MM.1S (cell line): ENCODE results near the gene LRRC71.

Experiments
- DNase-seq: peaks from one replicate; pipeline ENCODE4 v3.0.0-alpha.2; 2015
- H2AFZ ChIP-seq: fragments of 300-600 bp; sonication (generic); 2 replicates; pipeline ENCODE4 v1.6.0; 2016; ENCODE audit warnings: antibody characterized with exemption, low read length
- H3F3A ChIP-seq: fragments of 300-600 bp; sonication (generic); 2 replicates; pipeline ENCODE4 v1.6.1; 2016; ENCODE audit warnings: mild to moderate bottlenecking, antibody characterized with exemption, low read length, moderate library complexity, mixed read lengths; ENCODE audit not compliant: insufficient read depth
- H3K27ac ChIP-seq: fragments of 300-600 bp; sonication (generic); 2 replicates; pipeline ENCODE4 v1.5.1; 2016; ENCODE audit warnings: mild to moderate bottlenecking, low read length
- H3K27me3 ChIP-seq: fragments of 300-600 bp; sonication (generic); replicated peaks from 2 replicates; pipeline ENCODE4 v1.6.0; 2016; ENCODE audit warnings: low read length; ENCODE audit not compliant: insufficient read depth
- H3K36me3 ChIP-seq: fragments of 300-600 bp; sonication (generic); replicated peaks from 2 replicates; pipeline ENCODE4 v1.6.1; 2016; ENCODE audit warnings: mild to moderate bottlenecking, low read length, mixed read lengths; ENCODE audit not compliant: insufficient read depth
- H3K4me1 ChIP-seq: fragments of 300-600 bp; sonication (generic); 2 replicates; pipeline ENCODE4 v1.6.1; 2016; ENCODE audit warnings: low read length, mixed read lengths
- H3K4me2 ChIP-seq: fragments of 300-600 bp; sonication (generic); 2 replicates; pipeline ENCODE4 v1.6.0; 2016; ENCODE audit warnings: low read depth, low read length
- H3K4me3 ChIP-seq: fragments of 300-600 bp; sonication (generic); 2 replicates; pipeline ENCODE4 v1.5.1; 2016; ENCODE audit warnings: low read length, mixed read lengths
- H3K79me2 ChIP-seq: fragments of 300-600 bp; sonication (generic); 2 replicates; pipeline ENCODE4 v1.6.1; 2016; ENCODE audit warnings: mixed run types, low read length, mixed read lengths
- H3K9ac ChIP-seq: fragments of 300-600 bp; sonication (generic); 2 replicates; pipeline ENCODE4 v1.6.1; 2016; ENCODE audit warnings: low read length, mixed read lengths
- H3K9me2 ChIP-seq: fragments of 300-600 bp; sonication (generic); replicated peaks from 2 replicates; pipeline ENCODE4 v1.6.1; 2016; ENCODE audit warnings: mild to moderate bottlenecking, low read length, mixed read lengths; ENCODE audit not compliant: insufficient read depth
- H3K9me3 ChIP-seq: fragments of 300-600 bp; sonication (generic); replicated peaks from 2 replicates; pipeline ENCODE4 v1.6.1; 2016; ENCODE audit warnings: mild to moderate bottlenecking, low read length, mixed read lengths; ENCODE audit not compliant: insufficient read depth
- H4K20me1 ChIP-seq: fragments of 300-600 bp; sonication (generic); 2 replicates; pipeline ENCODE4 v1.6.1; 2016; ENCODE audit warnings: mild to moderate bottlenecking, low read length, moderate library complexity, mixed read lengths; ENCODE audit not compliant: insufficient read depth
- CTCF ChIP-seq: fragments of 300-600 bp; sonication (generic); IDR thresholded peaks from 2 replicates; pipeline ENCODE4 v1.5.1; 2016; ENCODE audit warnings: antibody characterized with exemption, low read length, mixed read lengths
- EZH2 ChIP-seq: fragments of 300-600 bp; sonication (generic); optimal IDR thresholded peaks from 2 replicates; pipeline ENCODE3; 2017; ENCODE audit warnings: low read depth, mild to moderate bottlenecking, antibody characterized with exemption, low read length, mixed read lengths
- EZH2phosphoT487 ChIP-seq: fragments of 300-600 bp; sonication (generic); IDR thresholded peaks from 2 replicates; pipeline ENCODE4 v1.6.1; 2018; ENCODE audit warnings: antibody characterized with exemption, low read length

Gene LRRC71

DNA sequence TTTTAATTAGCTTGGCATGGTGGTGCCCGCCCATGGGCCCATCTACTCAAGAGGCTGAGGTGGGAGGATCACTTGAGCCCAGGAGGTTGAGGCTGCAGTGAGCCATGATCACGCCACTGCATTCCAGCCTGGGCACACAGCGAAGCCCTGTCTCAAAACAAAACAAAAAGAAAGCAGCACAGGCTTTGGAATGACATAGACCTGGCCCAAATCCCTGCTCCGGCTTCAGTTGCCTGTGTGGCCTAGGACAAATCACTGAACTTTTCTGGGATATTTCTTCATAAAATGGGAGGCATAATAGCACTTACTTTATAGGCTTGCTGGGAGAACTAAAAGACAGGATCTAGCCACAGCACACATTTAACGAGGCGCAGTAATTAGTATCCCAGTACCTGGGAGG is 24.5 kb upstream of the LRRC71 start:
- H4K20me1 ChIP-seq = no peaks in the 10 kb centered on the region
- no peaks in the 10 kb centered on the region for H3K36me3 ChIP-seq
- DNase-seq = no peak
- H2AFZ ChIP-seq = no peak overlapping the region
- no peaks in the 10 kb centered on the region for H3K9me2 ChIP-seq
- H3K4me3 ChIP-seq = no peak overlapping the region
- 0 out of 2 replicates have a peak, but pooled peaks cover 3% of the 10 kb centered on the region for H3K4me1 ChIP-seq
- no peak overlapping the region for H3K4me2 ChIP-seq
- H3K27me3 ChIP-seq = peaks cover 100% of the 10 kb centered on the region
- no peaks in the 10 kb centered on the region for H3F3A ChIP-seq
- H3K9ac ChIP-seq = no peak overlapping the region
- TF ChIP-seq EZH2phosphoT487 (no peak), CTCF (no peak), EZH2 (no peak)
- no peak overlapping the region for H3K27ac ChIP-seq
- no peaks in the 10 kb centered on the region for H3K79me2 ChIP-seq
- H3K9me3 ChIP-seq = no peaks in the 10 kb centered on the region

DNA sequence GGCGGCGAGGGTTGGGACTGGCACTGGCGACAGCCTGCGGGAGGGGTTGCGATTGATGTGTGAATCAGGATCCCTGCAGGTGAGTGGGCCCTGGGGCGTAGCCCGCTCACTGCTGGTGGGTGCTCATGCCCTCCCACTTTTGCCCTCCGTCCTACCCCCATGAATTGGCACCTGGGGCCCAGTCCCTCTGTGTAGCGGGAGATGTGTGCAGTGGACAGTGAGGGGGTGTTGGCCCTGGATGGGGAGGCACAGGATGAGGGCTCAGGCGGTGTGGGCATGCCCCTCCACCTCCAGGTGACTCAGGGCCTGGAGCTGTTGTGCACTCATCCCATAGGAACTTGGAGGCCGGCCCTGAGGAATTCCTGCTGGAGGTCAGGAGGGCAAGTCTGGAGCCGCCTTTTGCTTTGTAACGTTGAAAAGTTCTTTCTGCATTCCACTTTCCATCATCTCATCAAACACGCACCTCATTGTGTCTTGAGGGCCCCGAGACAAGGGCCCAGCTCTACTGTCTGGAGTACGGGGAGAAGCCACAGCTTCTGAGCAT is 23.9 kb upstream of the LRRC71 start:
- Histone ChIP-seq H3K4me2 (no peak overlapping the region), H2AFZ (no peak overlapping the region), H3F3A (no peaks in the 10 kb centered on the region), H3K9me3 (no peaks in the 10 kb centered on the region), H3K27ac (no peak overlapping the region), H3K4me3 (no peak overlapping the region), H3K9me2 (no peaks in the 10 kb centered on the region), H3K4me1 (0 out of 2 replicates have a peak, but pooled peaks cover 3% of the 10 kb centered on the region), H3K79me2 (no peaks in the 10 kb centered on the region), H4K20me1 (no peaks in the 10 kb centered on the region), H3K27me3 (peaks cover 100% of the 10 kb centered on the region), H3K36me3 (no peaks in the 10 kb centered on the region), H3K9ac (no peak overlapping the region)
- TF ChIP-seq CTCF = no peak
- TF ChIP-seq EZH2 = no peak
- no peak for TF ChIP-seq EZH2phosphoT487
- DNase-seq = no peak

GRCh38 chr1:156897078-156897825 is 23.2 kb upstream of the LRRC71 start:
- no peak overlapping the region for H3K9ac ChIP-seq
- H3K4me3 ChIP-seq = no peak overlapping the region
- no peak overlapping the region for H3K27ac ChIP-seq
- H3K9me3 ChIP-seq = no peaks in the 10 kb centered on the region
- H4K20me1 ChIP-seq = no peaks in the 10 kb centered on the region
- H3K27me3 ChIP-seq = peaks cover 99% of the 10 kb centered on the region
- H3K9me2 ChIP-seq = no peaks in the 10 kb centered on the region
- no peak for DNase-seq
- no peaks in the 10 kb centered on the region for H3K79me2 ChIP-seq
- no peaks in the 10 kb centered on the region for H3K4me1 ChIP-seq
- H3K36me3 ChIP-seq = no peaks in the 10 kb centered on the region
- TF ChIP-seq EZH2phosphoT487 (no peak), CTCF (no peak), EZH2 (no peak)
- H3F3A ChIP-seq = no peaks in the 10 kb centered on the region
- no peak overlapping the region for H2AFZ ChIP-seq
- no peak overlapping the region for H3K4me2 ChIP-seq
